ENCODE results near the gene KRTAP5-2.
"Not testable (repeated sequence)": the region's sequence is repeated elsewhere in the genome, so short reads cannot be mapped to it uniquely, and the experiment has no call there.

KRTAP5-2 gene

GRCh38 chr11:1597994-1598380 is at the start of gene KRTAP5-2:
KRTAP5-2 (minus strand) TSS chr11:1598294; CDS start chr11:1598250, 44 bp downstream.
- Histone ChIP-seq H3K79me2 (ENCODE audit: low read length) (no peaks in the 10 kb centered on the region), H3K4me2 (ENCODE audit: low read depth, low read length) (no peak within 1 kb of the TSS), H3K27ac (ENCODE audit: low read length) (no peak within 1 kb of the TSS), H3K9me2 (replicated peaks; ENCODE audit: insufficient read depth, low read length) (no peaks in the 10 kb centered on the region), H3K4me1 (ENCODE audit: low read length) (no peaks in the 10 kb centered on the region), H4K20me1 (ENCODE audit: insufficient read depth, low read length) (peaks cover 2% of the 10 kb centered on the region; the same call in 1 of the 2 replicates), H3K9ac (ENCODE audit: low read length) (no peak within 1 kb of the TSS), H3K36me3 (replicated peaks; ENCODE audit: insufficient read depth, low read length) (no peaks in the 10 kb centered on the region), H2AFZ (ENCODE audit: low read length) (no peak within 1 kb of the TSS), H3K9me3 (replicated peaks; ENCODE audit: insufficient read depth, low read length) (no peaks in the 10 kb centered on the region), H3K4me3 (ENCODE audit: low read length) (no peak within 1 kb of the TSS), H3K27me3 (replicated peaks; ENCODE audit: insufficient read depth, low read length) (peaks cover 98% of the 10 kb centered on the region), H3F3A (ENCODE audit: insufficient read depth, low read length) (no peaks in the 10 kb centered on the region)
- TF ChIP-seq EZH2 (optimal IDR thresholded peaks at IDR 0.05; ENCODE audit: low read depth, low read length) (no peak), EZH2phosphoT487 (IDR thresholded peaks at IDR 0.05; ENCODE audit: low read length) (no peak), CTCF (IDR thresholded peaks at IDR 0.05; ENCODE audit: low read length) (no peak)
- DNase-seq, result no peak

GRCh38 chr11:1646540-1646939 is 48.4 kb upstream of the KRTAP5-2 start:
- H3K4me2 ChIP-seq (ENCODE audit: low read depth, low read length); H3K9ac ChIP-seq (ENCODE audit: low read length); H4K20me1 ChIP-seq (ENCODE audit: insufficient read depth, low read length); H3F3A ChIP-seq (ENCODE audit: insufficient read depth, low read length); H3K36me3 ChIP-seq (replicated peaks; ENCODE audit: insufficient read depth, low read length); H3K79me2 ChIP-seq (ENCODE audit: low read length); H3K27ac ChIP-seq (ENCODE audit: low read length); H3K9me3 ChIP-seq (replicated peaks; ENCODE audit: insufficient read depth, low read length); DNase-seq; H3K4me3 ChIP-seq (ENCODE audit: low read length); H2AFZ ChIP-seq (ENCODE audit: low read length); H3K9me2 ChIP-seq (replicated peaks; ENCODE audit: insufficient read depth, low read length); H3K4me1 ChIP-seq (ENCODE audit: low read length): not testable (repeated sequence)
- H3K27me3 ChIP-seq (replicated peaks; ENCODE audit: insufficient read depth, low read length), result peaks cover 90% of the 10 kb centered on the region

- H3K4me3 ChIP-seq (ENCODE audit: low read length), result no peak overlapping the region
- no peaks in the 10 kb centered on the region for H3K79me2 ChIP-seq (ENCODE audit: low read length)
- no peak overlapping the region for H2AFZ ChIP-seq (ENCODE audit: low read length)
- no peaks in the 10 kb centered on the region for H3K9me3 ChIP-seq (replicated peaks; ENCODE audit: insufficient read depth, low read length)
- no peak overlapping the region for H3K9ac ChIP-seq (ENCODE audit: low read length)
- DNase-seq, result no peak
- H3K27ac ChIP-seq (ENCODE audit: low read length), result no peak overlapping the region
- no peaks in the 10 kb centered on the region for H3K4me1 ChIP-seq (ENCODE audit: low read length)
- H3K9me2 ChIP-seq (replicated peaks; ENCODE audit: insufficient read depth, low read length), result no peaks in the 10 kb centered on the region
- H3K36me3 ChIP-seq (replicated peaks; ENCODE audit: insufficient read depth, low read length), result no peaks in the 10 kb centered on the region
- peaks cover 90% of the 10 kb centered on the region for H3K27me3 ChIP-seq (replicated peaks; ENCODE audit: insufficient read depth, low read length)
- no peaks in the 10 kb centered on the region for H3F3A ChIP-seq (ENCODE audit: insufficient read depth, low read length)
- H4K20me1 ChIP-seq (ENCODE audit: insufficient read depth, low read length), result no peaks in the 10 kb centered on the region
- TF ChIP-seq CTCF (IDR thresholded peaks at IDR 0.05; ENCODE audit: low read length) (no peak), EZH2phosphoT487 (IDR thresholded peaks at IDR 0.05; ENCODE audit: low read length) (no peak), EZH2 (optimal IDR thresholded peaks at IDR 0.05; ENCODE audit: low read depth, low read length) (no peak)
- no peak overlapping the region for H3K4me2 ChIP-seq (ENCODE audit: low read depth, low read length)
Measured at GRCh38 chr11:1645357-1645821, 47.3 kb upstream of the KRTAP5-2 start.

- TF ChIP-seq EZH2phosphoT487 (IDR thresholded peaks at IDR 0.05; ENCODE audit: low read length) (no peak), CTCF (IDR thresholded peaks at IDR 0.05; ENCODE audit: low read length) (no peak), EZH2 (optimal IDR thresholded peaks at IDR 0.05; ENCODE audit: low read depth, low read length) (no peak)
- H3K79me2 ChIP-seq (ENCODE audit: low read length), result no peaks in the 10 kb centered on the region
- no peak for DNase-seq
- H3K36me3 ChIP-seq (replicated peaks; ENCODE audit: insufficient read depth, low read length), result no peaks in the 10 kb centered on the region
- no peaks in the 10 kb centered on the region for H3K9me3 ChIP-seq (replicated peaks; ENCODE audit: insufficient read depth, low read length)
- H3F3A ChIP-seq (ENCODE audit: insufficient read depth, low read length), result no peaks in the 10 kb centered on the region
- H2AFZ ChIP-seq (ENCODE audit: low read length), result no peak overlapping the region
- no peak overlapping the region for H3K9ac ChIP-seq (ENCODE audit: low read length)
- H3K27me3 ChIP-seq (replicated peaks; ENCODE audit: insufficient read depth, low read length), result peaks cover 90% of the 10 kb centered on the region
- H3K4me2 ChIP-seq (ENCODE audit: low read depth, low read length), result no peak overlapping the region
- H3K4me1 ChIP-seq (ENCODE audit: low read length), result no peaks in the 10 kb centered on the region
- H3K9me2 ChIP-seq (replicated peaks; ENCODE audit: insufficient read depth, low read length), result no peaks in the 10 kb centered on the region
- H3K27ac ChIP-seq (ENCODE audit: low read length), result no peak overlapping the region
- no peaks in the 10 kb centered on the region for H4K20me1 ChIP-seq (ENCODE audit: insufficient read depth, low read length)
- H3K4me3 ChIP-seq (ENCODE audit: low read length), result no peak overlapping the region
Measured at GRCh38 chr11:1644601-1645356, 46.7 kb upstream of the KRTAP5-2 start.

All from MM.1S (cell line).